Body of pancreas (tissue), 4 donors: ENCODE results near the gene ELOVL5. TPM values are rescaled to one million over a fixed set of nuclear protein-coding genes. Genes with fewer than 3 reads are reported as not detected.

Experiments used
- ATAC-seq: fragments of 150-250 bp; one replicate; pipeline ENCODE4 v1.9.1; 2016
- DNase-seq, 4 donors: peaks; one replicate each; pipeline ENCODE4 v3.0.0-alpha.2; 2019
- H3K27ac ChIP-seq, 4 donors: fragments of 200-600 bp; sonication (generic); 1 replicate in 3 of 4; 2 replicates in 1 of 4; pipeline versions ENCODE4 v1.5.1 to v1.6.1; 2016 to 2019; ENCODE audit warnings: mild to moderate bottlenecking in 1 of 4, mixed read lengths in 1 of 4, moderate library complexity in 1 of 4
- H3K27me3 ChIP-seq, 2 donors: fragments of 200-600 bp; sonication (generic); one replicate each; pipeline ENCODE4 v1.6.0; 2016; ENCODE audit warnings: mild to moderate bottlenecking in 1 of 2
- H3K36me3 ChIP-seq, 2 donors: fragments of 200-600 bp; sonication (generic); replicated peaks in 1 of 2; 2 replicates each; pipeline ENCODE4 v1.5.1; 2016; ENCODE audit warnings: low read depth in 2 of 2; ENCODE audit not compliant: insufficient read depth in 1 of 2
- H3K4me1 ChIP-seq: fragments of 200-600 bp; sonication (generic); one replicate; pipeline ENCODE4 v1.6.0; 2016
- H3K4me3 ChIP-seq, 2 donors: fragments of 200-600 bp; sonication (generic); 1 replicate in 1 of 2; 2 replicates in 1 of 2; pipeline ENCODE4 v1.5.1; 2016 to 2019
- H3K9me3 ChIP-seq, 3 donors: fragments of 200-600 bp; sonication (generic); 1 replicate in 2 of 3; 2 replicates in 1 of 3; pipeline ENCODE4 v1.5.1; 2016
- POLR2A ChIP-seq, 3 donors: fragments of 450-650 bp; IDR thresholded peaks; one replicate each; pipeline ENCODE4 v1.6.1; 2016; ENCODE audit warnings: antibody characterized with exemption in 3 of 3, mild to moderate bottlenecking in 2 of 3
- WGBS, 2 donors: methylation state at CpG; one replicate each; pipeline ENCODE4 v1.1.5; 2017; 5-methylcytosine and 5-hydroxymethylcytosine counted together
- intact Hi-C: fragments of 100-400 bp; cut with DNase I; formaldehyde crosslinking; loops from one replicate; pipeline ENCODE4 v1.15.1; 2023
- total RNA-seq, 2 donors: library from RNA; depleted of rRNA; stranded (reverse); fragments of >200 nt; gene quantifications; one replicate each; pipeline ENCODE4 v1.1.0, GENCODE V29; 2016
- TF ChIP-seq, protein P1 (sequence below), 7 experiments: fragments of 450-650 bp in 4 of 7; fragments of 200-600 bp in 3 of 7; sonication (generic) in 3 of 7; IDR thresholded peaks; one replicate each; pipeline ENCODE4 v1.5.1; 2016 to 2019; ENCODE audit warnings: antibody characterized with exemption in 7 of 7

Gene ELOVL5
- total RNA-seq, 2 donors from 2014 or later = 8.6 to 11.2 TPM

DNA sequence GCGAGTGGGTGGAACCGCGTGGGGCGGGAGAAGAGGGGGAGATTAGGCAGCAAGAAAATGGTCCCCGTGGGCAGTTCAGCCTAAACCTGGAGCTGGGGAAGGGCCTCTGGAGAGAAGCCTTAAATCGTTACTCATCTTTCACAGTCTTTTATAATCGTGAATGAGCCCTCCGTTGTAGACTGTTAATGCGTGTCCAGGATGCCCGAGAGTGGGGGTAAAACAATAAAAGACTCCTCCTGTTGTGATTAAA lies 11.0 kb upstream of the ELOVL5 start:
- TF ChIP-seq, protein P1, sequence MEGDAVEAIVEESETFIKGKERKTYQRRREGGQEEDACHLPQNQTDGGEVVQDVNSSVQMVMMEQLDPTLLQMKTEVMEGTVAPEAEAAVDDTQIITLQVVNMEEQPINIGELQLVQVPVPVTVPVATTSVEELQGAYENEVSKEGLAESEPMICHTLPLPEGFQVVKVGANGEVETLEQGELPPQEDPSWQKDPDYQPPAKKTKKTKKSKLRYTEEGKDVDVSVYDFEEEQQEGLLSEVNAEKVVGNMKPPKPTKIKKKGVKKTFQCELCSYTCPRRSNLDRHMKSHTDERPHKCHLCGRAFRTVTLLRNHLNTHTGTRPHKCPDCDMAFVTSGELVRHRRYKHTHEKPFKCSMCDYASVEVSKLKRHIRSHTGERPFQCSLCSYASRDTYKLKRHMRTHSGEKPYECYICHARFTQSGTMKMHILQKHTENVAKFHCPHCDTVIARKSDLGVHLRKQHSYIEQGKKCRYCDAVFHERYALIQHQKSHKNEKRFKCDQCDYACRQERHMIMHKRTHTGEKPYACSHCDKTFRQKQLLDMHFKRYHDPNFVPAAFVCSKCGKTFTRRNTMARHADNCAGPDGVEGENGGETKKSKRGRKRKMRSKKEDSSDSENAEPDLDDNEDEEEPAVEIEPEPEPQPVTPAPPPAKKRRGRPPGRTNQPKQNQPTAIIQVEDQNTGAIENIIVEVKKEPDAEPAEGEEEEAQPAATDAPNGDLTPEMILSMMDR (IDR thresholded peaks at IDR 0.05) = no peak
- Histone ChIP-seq H3K4me1 (peaks cover 26% of the 10 kb centered on the region), H3K27ac (peak overlapping the region; percentile 9 to 87 (median 86)), H3K36me3 (no peaks in the 10 kb centered on the region), H3K9me3 (no peaks in the 10 kb centered on the region), H3K27me3 (no peaks in the 10 kb centered on the region), H3K4me3 (no peak overlapping the region)
- no peak for ATAC-seq
- 5 to 6% methylated on average over 10 of the region's 10 CpGs for WGBS, 2 donors
- intact Hi-C loops = no loop called here
- DNase-seq = no peak

DNA sequence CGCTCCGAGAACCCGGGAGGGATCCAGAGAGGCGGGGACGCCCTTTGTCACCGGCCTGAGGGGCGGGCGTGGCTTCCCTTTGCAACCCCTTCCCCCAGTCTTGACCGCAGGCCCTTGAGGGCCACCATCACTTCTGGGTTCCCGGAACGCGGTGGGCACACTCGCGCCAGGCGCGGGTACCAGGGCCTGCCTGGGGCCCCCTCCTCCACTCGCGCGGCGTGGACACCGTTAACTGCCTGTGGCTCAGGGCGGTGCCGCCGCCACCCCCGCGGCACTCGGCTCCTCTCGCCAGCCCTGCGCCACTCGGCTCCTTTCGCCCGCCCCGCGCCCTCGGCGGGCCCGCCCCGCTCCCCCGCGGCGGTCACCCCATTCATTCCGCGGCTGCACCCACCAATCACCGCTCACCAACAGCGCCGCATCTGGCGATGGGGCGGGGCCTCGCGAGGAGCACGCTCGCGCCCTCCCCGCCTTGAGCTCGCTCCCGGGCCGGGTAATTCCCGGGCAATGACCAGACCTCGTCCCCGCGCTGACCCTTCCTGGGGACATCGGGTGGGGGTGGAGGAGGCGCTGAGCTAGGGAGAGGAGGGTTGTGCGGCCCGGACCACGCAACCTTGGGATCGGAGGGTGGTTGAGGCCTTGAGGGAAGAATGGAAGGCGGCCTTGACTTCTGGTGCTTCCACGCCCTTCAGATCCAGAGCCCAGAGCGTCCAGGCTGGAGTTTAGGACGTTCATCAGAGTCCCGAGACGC lies 10.5 kb upstream of the ELOVL5 start:
- ATAC-seq = peak; percentile 97

DNA sequence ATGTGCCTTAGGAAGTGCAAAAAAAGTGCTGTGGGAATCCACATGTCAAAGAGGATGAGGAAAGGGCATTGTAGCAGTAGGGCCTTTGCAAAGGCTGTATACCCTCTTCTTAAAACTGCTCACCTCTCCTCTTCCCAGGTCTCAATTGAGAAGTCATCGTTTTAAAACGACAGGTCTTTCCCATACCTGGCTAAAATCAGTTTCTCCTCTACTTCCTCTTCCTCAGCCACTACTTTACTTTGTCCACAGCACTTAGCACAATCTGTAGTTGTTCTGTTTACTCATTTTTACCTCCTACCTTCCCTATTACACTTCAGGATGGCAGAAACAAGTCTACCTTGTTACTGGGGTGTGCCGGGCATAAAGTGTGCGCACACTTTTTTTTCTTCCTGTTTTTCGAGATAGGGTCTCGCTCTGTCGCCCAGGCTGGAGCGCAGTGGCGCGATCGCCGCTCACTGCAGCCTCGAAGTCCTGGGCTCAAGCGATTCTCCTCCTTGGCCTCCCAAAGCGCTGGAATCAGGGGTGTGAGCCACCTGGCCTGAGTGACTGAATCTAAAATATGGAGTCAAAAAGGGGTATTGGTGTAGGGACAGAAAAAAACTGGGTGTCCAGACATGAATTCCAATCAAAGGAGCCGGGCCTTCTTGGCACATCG lies 9.8 kb upstream of the ELOVL5 start:
- ATAC-seq (peak; percentile 0), DNase-seq (no peak)
- H3K9me3 ChIP-seq = no peaks in the 10 kb centered on the region
- peak overlapping the region; percentile 26 to 41 for H3K4me3 ChIP-seq
- intact Hi-C loops = no loop called here
- peaks cover 26% of the 10 kb centered on the region for H3K4me1 ChIP-seq
- whole genome bisulfite sequencing, 2 donors = 2 to 7% methylated on average over 17 of the region's 17 CpGs
- no peak for TF ChIP-seq POLR2A (IDR thresholded peaks at IDR 0.05)
- H3K27ac ChIP-seq = peak overlapping the region; percentile 9 to 87 (median 86)
- H3K27me3 ChIP-seq = no peaks in the 10 kb centered on the region
- no peaks in the 10 kb centered on the region for H3K36me3 ChIP-seq

More for the DNA sequence above, 10.5 kb upstream of the ELOVL5 start:
- Histone ChIP-seq H3K4me3 (peak overlapping the region; percentile 26 to 41), H3K36me3 (no peaks in the 10 kb centered on the region), H3K4me1 (peaks cover 26% of the 10 kb centered on the region), H3K9me3 (no peaks in the 10 kb centered on the region), H3K27me3 (no peaks in the 10 kb centered on the region), H3K27ac (peak overlapping the region; percentile 9 to 87 (median 86))
- 1% methylated on average over 25 to 64 of the region's 73 CpGs for WGBS, 2 donors
- intact Hi-C loops = no loop called here
- TF ChIP-seq, protein P1 (IDR thresholded peaks at IDR 0.05) = peak in 1 of 7 experiments; percentile 3
- TF ChIP-seq POLR2A (IDR thresholded peaks at IDR 0.05) = peak; percentile 65 to 86 (median 85)
- DNase-seq = peak; percentile 91 to 96 (median 94)

DNA sequence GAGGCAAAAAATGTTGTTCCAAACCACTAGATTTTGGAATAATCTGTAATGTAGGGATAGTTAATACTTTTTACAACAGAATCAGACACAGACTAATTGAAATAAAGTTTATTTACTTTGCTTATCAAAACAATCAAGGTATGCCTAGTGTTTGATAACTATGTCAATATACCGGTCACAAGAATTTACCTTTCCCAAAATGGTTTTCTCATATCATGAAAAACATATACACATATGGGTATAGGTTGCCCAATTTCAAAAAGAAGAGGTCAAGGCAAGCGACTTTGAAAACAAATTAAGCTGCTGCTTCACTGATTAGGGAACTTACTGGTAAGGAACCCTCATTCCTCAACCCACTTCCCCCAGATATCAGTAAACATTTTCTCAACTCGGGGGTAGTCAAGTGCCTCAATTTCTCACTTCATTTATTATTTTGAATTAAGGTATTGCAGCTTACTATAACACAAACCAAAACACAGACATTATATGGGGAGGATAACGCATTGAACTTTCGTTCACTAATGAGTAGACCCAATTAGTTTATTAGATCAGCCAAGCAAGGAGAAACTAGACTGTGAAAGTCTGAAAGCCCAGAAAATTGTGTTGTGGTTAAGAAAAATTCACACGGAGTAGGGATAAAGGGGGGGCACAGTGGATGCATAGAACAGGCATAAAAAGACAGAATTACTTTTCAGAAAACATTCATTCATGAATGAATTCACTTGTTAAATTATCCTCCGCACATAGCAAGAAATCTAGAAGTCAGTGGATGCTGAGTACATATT lies 9.0 kb upstream of the ELOVL5 start:
- TF ChIP-seq, protein P1 (IDR thresholded peaks at IDR 0.05) = no peak
- no peak for TF ChIP-seq POLR2A (IDR thresholded peaks at IDR 0.05)
- DNase-seq (no peak), ATAC-seq (no peak)
- H3K4me1 ChIP-seq = peaks cover 26% of the 10 kb centered on the region
- no peaks in the 10 kb centered on the region for H3K36me3 ChIP-seq
- peak overlapping the region in 2 of 4 donors; percentile 86 to 87 for H3K27ac ChIP-seq
- no peak overlapping the region for H3K4me3 ChIP-seq
- 55 to 63% methylated on average over 7 of the region's 7 CpGs for WGBS, 2 donors
- no peaks in the 10 kb centered on the region for H3K27me3 ChIP-seq
- no peaks in the 10 kb centered on the region for H3K9me3 ChIP-seq
- intact Hi-C loops = no loop called here

DNA sequence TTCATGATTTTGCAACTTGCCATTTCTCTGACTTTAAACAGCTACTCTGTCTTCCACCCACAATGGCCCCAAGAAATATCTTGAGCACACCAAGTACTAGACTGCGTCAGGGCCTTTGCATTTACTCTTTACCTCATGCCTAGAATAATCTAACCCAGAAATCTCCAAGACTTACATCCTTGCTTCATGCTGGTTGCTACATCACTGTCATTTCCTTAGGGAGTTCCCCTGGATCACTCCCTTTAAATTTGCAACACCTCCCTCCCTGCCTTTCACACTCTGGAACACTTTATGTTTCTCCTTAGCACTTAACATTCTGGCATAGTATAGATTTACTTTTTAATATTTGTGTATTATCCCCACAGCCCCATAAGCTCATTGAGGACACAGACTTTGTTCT lies 4.9 kb upstream of the ELOVL5 start:
- Histone ChIP-seq H3K36me3 (no peaks in the 10 kb centered on the region), H3K4me1 (peaks cover 14% of the 10 kb centered on the region), H3K9me3 (no peaks in the 10 kb centered on the region), H3K27me3 (no peaks in the 10 kb centered on the region), H3K4me3 (no peak overlapping the region), H3K27ac (no peak overlapping the region)
- no peak for TF ChIP-seq POLR2A (IDR thresholded peaks at IDR 0.05)
- TF ChIP-seq, protein P1 (IDR thresholded peaks at IDR 0.05) = no peak
- DNase-seq (no peak), ATAC-seq (no peak)
- 63 to 78% methylated on average over 1 of the region's 1 CpG for WGBS, 2 donors
- intact Hi-C loops = no loop called here
